Gastrocnemius medialis (tissue), 4 donors: ENCODE data around the gene TMEM8B.

Experiments used
- POLR2A ChIP-seq, 2 donors: fragments of 450-650 bp; IDR thresholded peaks; one replicate each; pipeline ENCODE4 v1.6.1; 2017; ENCODE audit warnings: antibody characterized with exemption in 2 of 2, mild to moderate bottlenecking in 2 of 2, moderate library complexity in 2 of 2
- TF ChIP-seq, protein P1 (sequence below), 5 experiments: fragments of 450-650 bp in 3 of 5; fragments of 200-600 bp in 2 of 5; sonication (generic) in 2 of 5; IDR thresholded peaks in 4 of 5; conservative IDR thresholded peaks in 1 of 5; 1 replicate in 4 of 5; 2 replicates in 1 of 5; pipeline ENCODE4 v1.5.1; 2016 to 2019; ENCODE audit warnings: antibody characterized with exemption in 5 of 5, mild to moderate bottlenecking in 3 of 5, moderate library complexity in 3 of 5

DNA sequence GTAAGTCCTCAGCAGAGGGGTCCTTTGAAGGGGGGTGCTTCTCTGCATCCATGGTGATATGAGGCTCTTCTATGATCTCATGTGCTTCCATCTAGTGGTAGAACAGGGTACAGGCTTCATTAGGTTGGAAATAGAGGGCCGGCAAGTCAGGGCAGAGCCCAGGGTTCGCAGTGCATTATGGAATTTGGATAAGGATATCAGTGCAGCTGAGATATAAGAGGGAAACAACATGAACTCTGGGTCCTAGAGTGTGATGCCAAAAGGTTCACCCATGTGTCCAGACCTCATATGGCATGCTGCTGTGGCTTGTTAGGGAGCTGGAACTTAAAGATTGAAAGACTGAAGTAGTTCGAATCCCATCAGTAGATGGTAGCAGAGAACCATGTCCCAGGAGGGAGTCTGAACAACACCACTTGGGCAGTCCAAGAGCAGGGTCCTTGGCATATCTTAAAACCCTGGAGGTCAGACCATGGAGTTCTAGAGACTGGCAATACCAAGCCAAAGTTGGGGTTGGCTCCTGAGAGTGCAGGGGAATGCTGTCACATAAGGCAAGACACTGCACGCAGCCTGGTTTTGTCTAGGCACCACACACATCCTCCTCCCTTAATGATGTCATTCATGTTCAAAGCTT is 2.8 kb upstream of the TMEM8B start:
- TF ChIP-seq, protein P1, sequence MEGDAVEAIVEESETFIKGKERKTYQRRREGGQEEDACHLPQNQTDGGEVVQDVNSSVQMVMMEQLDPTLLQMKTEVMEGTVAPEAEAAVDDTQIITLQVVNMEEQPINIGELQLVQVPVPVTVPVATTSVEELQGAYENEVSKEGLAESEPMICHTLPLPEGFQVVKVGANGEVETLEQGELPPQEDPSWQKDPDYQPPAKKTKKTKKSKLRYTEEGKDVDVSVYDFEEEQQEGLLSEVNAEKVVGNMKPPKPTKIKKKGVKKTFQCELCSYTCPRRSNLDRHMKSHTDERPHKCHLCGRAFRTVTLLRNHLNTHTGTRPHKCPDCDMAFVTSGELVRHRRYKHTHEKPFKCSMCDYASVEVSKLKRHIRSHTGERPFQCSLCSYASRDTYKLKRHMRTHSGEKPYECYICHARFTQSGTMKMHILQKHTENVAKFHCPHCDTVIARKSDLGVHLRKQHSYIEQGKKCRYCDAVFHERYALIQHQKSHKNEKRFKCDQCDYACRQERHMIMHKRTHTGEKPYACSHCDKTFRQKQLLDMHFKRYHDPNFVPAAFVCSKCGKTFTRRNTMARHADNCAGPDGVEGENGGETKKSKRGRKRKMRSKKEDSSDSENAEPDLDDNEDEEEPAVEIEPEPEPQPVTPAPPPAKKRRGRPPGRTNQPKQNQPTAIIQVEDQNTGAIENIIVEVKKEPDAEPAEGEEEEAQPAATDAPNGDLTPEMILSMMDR (IDR thresholded peaks at IDR 0.05 in 4 of 5, conservative IDR thresholded peaks at IDR 0.05 in 1 of 5): peak; percentile 52 to 80 (median 77)
- no peak for TF ChIP-seq POLR2A (IDR thresholded peaks at IDR 0.05)
